GM12891 (cell line): ENCODE results near the gene MSI2.

Source experiments
- POLR2A ChIP-seq: IDR thresholded peaks from 2 replicates; pipeline ENCODE4 v1.6.1; 2011; ENCODE audit warnings: low read depth, low read length, control low read depth
- POLR2AphosphoS5 ChIP-seq: IDR thresholded peaks from 2 replicates; pipeline ENCODE4 v1.6.1; 2011; ENCODE audit warnings: low read depth, low read length, control low read depth
- SPI1 ChIP-seq: IDR thresholded peaks from 2 replicates; pipeline ENCODE4 v1.6.1; 2011; ENCODE audit warnings: low read depth, low read length, control low read depth

DNA sequence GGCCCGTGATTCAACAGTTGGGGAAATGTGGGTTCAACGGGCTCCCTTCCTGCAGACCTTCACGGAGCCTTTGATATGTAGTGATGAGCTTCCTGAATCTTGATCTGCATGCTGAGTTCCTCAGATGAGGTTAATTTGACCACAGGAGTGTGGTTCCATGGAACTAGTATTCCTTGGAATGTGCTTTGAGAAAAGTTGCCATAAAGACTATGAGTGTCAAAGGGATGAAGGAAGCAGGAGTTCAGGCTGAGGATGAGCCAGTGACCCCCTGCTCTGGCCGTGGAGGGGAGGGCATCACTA is 229.2 kb downstream of the MSI2 start:
- TF ChIP-seq POLR2AphosphoS5 (no peak), SPI1 (no peak), POLR2A (no peak)
